Measurements from ENCODE around the gene CR1L. TPM values are rescaled to one million over a fixed set of nuclear protein-coding genes. Genes with fewer than 3 reads are reported as not detected.

The CR1L gene
- total RNA-seq, 1 donor from 2014 or later = not detected

- Mint-ChIP-seq H3K27me3 (ENCODE audit: low read depth) (peaks cover 33% of the 10 kb centered on the region), H3K9me3 (ENCODE audit: low read depth) (no peaks in the 10 kb centered on the region), H3K27ac (ENCODE audit: unreplicated experiment) (no peak overlapping the region), H3K4me1 (ENCODE audit: low read depth) (no peaks in the 10 kb centered on the region), H3K4me3 (ENCODE audit: unreplicated experiment) (no peak overlapping the region), H3K36me3 (ENCODE audit: low read depth) (no peaks in the 10 kb centered on the region)
- TF ChIP-seq CTCF (IDR thresholded peaks at IDR 0.05) = no peak
- DNase-seq (ENCODE audit: low spot score) = no peak
Observed at GRCh38 chr1:207648334-207649209, 3.6 kb downstream of the CR1L start.

- no peaks in the 10 kb centered on the region for H3K4me1 Mint-ChIP-seq (ENCODE audit: low read depth)
- H3K27me3 Mint-ChIP-seq (ENCODE audit: low read depth) = peaks cover 30% of the 10 kb centered on the region
- no peaks in the 10 kb centered on the region for H3K9me3 Mint-ChIP-seq (ENCODE audit: low read depth)
- no peaks in the 10 kb centered on the region for H3K36me3 Mint-ChIP-seq (ENCODE audit: low read depth)
- H3K27ac Mint-ChIP-seq (ENCODE audit: unreplicated experiment) = no peak overlapping the region
- no peak overlapping the region for H3K4me3 Mint-ChIP-seq (ENCODE audit: unreplicated experiment)
- TF ChIP-seq CTCF (IDR thresholded peaks at IDR 0.05) = no peak
- no peak for DNase-seq (ENCODE audit: low spot score)
Observed at GRCh38 chr1:207649210-207649753, 4.3 kb downstream of the CR1L start.

GRCh38 chr1:207649865-207650580, 5.1 kb downstream of the CR1L start:
- H3K27ac Mint-ChIP-seq (ENCODE audit: unreplicated experiment) = no peak overlapping the region
- H3K4me3 Mint-ChIP-seq (ENCODE audit: unreplicated experiment) = no peak overlapping the region
- no peak for DNase-seq (ENCODE audit: low spot score)
- peaks cover 28% of the 10 kb centered on the region for H3K27me3 Mint-ChIP-seq (ENCODE audit: low read depth)
- TF ChIP-seq CTCF (IDR thresholded peaks at IDR 0.05) = no peak
- no peaks in the 10 kb centered on the region for H3K36me3 Mint-ChIP-seq (ENCODE audit: low read depth)
- no peaks in the 10 kb centered on the region for H3K4me1 Mint-ChIP-seq (ENCODE audit: low read depth)
- no peaks in the 10 kb centered on the region for H3K9me3 Mint-ChIP-seq (ENCODE audit: low read depth)

- Mint-ChIP-seq H3K9me3 (ENCODE audit: low read depth) (no peaks in the 10 kb centered on the region), H3K27ac (ENCODE audit: unreplicated experiment) (no peak overlapping the region), H3K4me3 (ENCODE audit: unreplicated experiment) (no peak overlapping the region), H3K36me3 (ENCODE audit: low read depth) (no peaks in the 10 kb centered on the region), H3K4me1 (ENCODE audit: low read depth) (no peaks in the 10 kb centered on the region), H3K27me3 (ENCODE audit: low read depth) (peaks cover 30% of the 10 kb centered on the region)
- TF ChIP-seq CTCF (IDR thresholded peaks at IDR 0.05) = no peak
- no peak for DNase-seq (ENCODE audit: low spot score)
Observed at GRCh38 chr1:207651583-207651982, 6.7 kb downstream of the CR1L start.

- no peak overlapping the region for H3K4me3 Mint-ChIP-seq (ENCODE audit: unreplicated experiment)
- H3K4me1 Mint-ChIP-seq (ENCODE audit: low read depth) = no peaks in the 10 kb centered on the region
- TF ChIP-seq CTCF (IDR thresholded peaks at IDR 0.05) = peak; percentile 74
- H3K27me3 Mint-ChIP-seq (ENCODE audit: low read depth) = peaks cover 21% of the 10 kb centered on the region
- no peak for DNase-seq (ENCODE audit: low spot score)
- no peaks in the 10 kb centered on the region for H3K36me3 Mint-ChIP-seq (ENCODE audit: low read depth)
- H3K9me3 Mint-ChIP-seq (ENCODE audit: low read depth) = no peaks in the 10 kb centered on the region
- H3K27ac Mint-ChIP-seq (ENCODE audit: unreplicated experiment) = no peak overlapping the region
Observed at GRCh38 chr1:207654320-207654719, 9.4 kb downstream of the CR1L start.

All from chondrocyte (in vitro differentiated cells).